Epithelial cell of esophagus (primary cell): ENCODE results near the gene TYSND1.

ENCODE experiments used
- DNase-seq: peaks from one replicate; pipeline ENCODE4 v3.0.0; 2010; ENCODE audit warnings: low read depth
- H3K4me3 ChIP-seq: 2 replicates; pipeline ENCODE4 v1.5.1; 2011; ENCODE audit warnings: mild to moderate bottlenecking, low read length, control low read depth
- CTCF ChIP-seq: IDR thresholded peaks from 2 replicates; pipeline ENCODE4 v1.5.1; 2011; ENCODE audit warnings: low read depth, mild to moderate bottlenecking, low read length, control low read depth, inconsistent platforms; ENCODE audit not compliant: insufficient read depth; ENCODE audit errors: missing control alignments

TYSND1 gene

GRCh38 chr10:70120417-70120816, 26.1 kb downstream of the TYSND1 start:
- no peak for DNase-seq
- TF ChIP-seq CTCF: no peak
- no peak overlapping the region for H3K4me3 ChIP-seq

- DNase-seq: no peak
- no peak overlapping the region for H3K4me3 ChIP-seq
- TF ChIP-seq CTCF: no peak
These were observed 26.9 kb downstream of the TYSND1 start for GRCh38 chr10:70119623-70120022.

GRCh38 chr10:70119197-70119596, 27.3 kb downstream of the TYSND1 start:
- no peak for DNase-seq
- no peak for TF ChIP-seq CTCF
- no peak overlapping the region for H3K4me3 ChIP-seq

- no peak overlapping the region for H3K4me3 ChIP-seq
- TF ChIP-seq CTCF: no peak
- DNase-seq: peak; percentile 35
These were observed 28.3 kb downstream of the TYSND1 start for GRCh38 chr10:70118196-70118595.

GRCh38 chr10:70117646-70118045, 28.9 kb downstream of the TYSND1 start:
- no peak overlapping the region for H3K4me3 ChIP-seq
- TF ChIP-seq CTCF: no peak
- DNase-seq: no peak

GRCh38 chr10:70115948-70116682, 30.4 kb downstream of the TYSND1 start:
- DNase-seq: peak; percentile 60
- peak; percentile 84 for TF ChIP-seq CTCF
- no peak overlapping the region for H3K4me3 ChIP-seq

GRCh38 chr10:70114902-70115301, 31.6 kb downstream of the TYSND1 start:
- no peak overlapping the region for H3K4me3 ChIP-seq
- no peak for TF ChIP-seq CTCF
- DNase-seq: no peak
